GM18873 (cell line): ENCODE measurements around the gene CELF3.
"Not testable (repeated sequence)": the region's sequence is repeated elsewhere in the genome, so short reads cannot be mapped to it uniquely, and the experiment has no call there.

Experiments used
- ATAC-seq: cut with Tn5 transposase; IDR thresholded peaks from one replicate; pipeline ENCODE4 v1.9.1; 2021; ENCODE audit warnings: mild to moderate bottlenecking, moderate library complexity, moderate number of reproducible peaks; ENCODE audit not compliant: unreplicated experiment, low FRiP score

Gene CELF3

GRCh38 chr1:151704246-151704645, 12.4 kb downstream of the CELF3 start:
- ATAC-seq: no peak

- ATAC-seq: no peak
Observed at GRCh38 chr1:151703813-151704212, 12.8 kb downstream of the CELF3 start.

GRCh38 chr1:151702936-151703335, 13.7 kb downstream of the CELF3 start:
- no peak for ATAC-seq

GRCh38 chr1:151701515-151701914, 15.1 kb downstream of the CELF3 start:
- no peak for ATAC-seq

DNA sequence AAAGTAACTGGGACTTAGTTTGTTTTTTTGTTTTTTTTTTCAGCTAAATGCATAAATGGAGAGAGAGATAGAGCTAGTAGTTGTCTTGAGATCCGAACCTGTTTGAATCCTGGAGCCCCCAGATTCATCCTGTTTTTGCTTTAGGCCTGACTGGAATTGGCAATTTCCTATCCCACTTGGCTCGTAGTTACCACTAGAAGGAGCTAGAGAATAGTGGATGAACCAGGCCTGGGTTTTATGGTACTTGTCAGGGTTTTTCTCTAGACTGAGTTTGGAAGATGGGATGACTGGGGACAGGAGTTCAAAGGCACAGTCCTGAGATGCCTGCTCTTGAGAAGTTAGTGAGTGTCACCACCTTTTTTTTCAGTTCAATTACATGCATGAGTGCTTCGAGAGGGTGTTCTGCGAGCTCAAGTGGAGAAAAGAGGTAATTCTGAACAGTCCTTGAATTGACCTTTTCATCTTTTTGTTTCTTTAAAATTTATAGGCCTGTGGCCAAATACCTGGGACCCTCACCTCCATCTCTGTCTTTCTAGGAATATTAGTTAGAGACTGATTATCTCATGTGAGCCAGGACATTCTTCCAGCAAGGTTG, 23.4 kb downstream of the CELF3 start:
- ATAC-seq: no peak

- ATAC-seq: no peak
Observed at GRCh38 chr1:151692226-151692625, 24.4 kb downstream of the CELF3 start.

- no peak for ATAC-seq
Observed at GRCh38 chr1:151689494-151689893, 27.1 kb downstream of the CELF3 start.

GRCh38 chr1:151686561-151686960, 30.0 kb downstream of the CELF3 start:
- ATAC-seq: no peak

- ATAC-seq: no peak
Observed at GRCh38 chr1:151684128-151684527, 32.5 kb downstream of the CELF3 start.

- ATAC-seq: not testable (repeated sequence)
Observed at GRCh38 chr1:151682901-151683300, 33.7 kb downstream of the CELF3 start.

GRCh38 chr1:151681923-151682322, 34.7 kb downstream of the CELF3 start:
- no peak for ATAC-seq

- no peak for ATAC-seq
Observed at GRCh38 chr1:151680826-151681225, 35.8 kb downstream of the CELF3 start.

DNA sequence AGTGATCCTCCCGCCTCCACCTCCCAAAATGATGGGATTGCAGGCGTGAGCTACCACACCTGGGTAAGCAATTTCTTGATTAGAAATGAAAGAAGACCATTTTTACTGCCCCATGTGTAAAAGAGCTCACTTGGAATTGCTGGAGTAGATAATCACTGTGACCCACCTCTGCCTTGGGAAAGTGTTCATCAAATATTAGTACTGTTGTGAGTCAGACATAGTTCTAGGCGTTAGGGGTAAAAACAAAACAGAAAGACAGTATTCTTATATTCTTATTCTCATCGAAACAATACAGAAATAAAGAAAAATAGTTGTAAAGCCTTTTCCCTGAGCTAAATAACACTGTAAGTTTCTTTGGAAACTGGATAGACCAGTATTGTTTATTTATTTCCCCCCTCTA, 36.2 kb downstream of the CELF3 start:
- no peak for ATAC-seq

DNA sequence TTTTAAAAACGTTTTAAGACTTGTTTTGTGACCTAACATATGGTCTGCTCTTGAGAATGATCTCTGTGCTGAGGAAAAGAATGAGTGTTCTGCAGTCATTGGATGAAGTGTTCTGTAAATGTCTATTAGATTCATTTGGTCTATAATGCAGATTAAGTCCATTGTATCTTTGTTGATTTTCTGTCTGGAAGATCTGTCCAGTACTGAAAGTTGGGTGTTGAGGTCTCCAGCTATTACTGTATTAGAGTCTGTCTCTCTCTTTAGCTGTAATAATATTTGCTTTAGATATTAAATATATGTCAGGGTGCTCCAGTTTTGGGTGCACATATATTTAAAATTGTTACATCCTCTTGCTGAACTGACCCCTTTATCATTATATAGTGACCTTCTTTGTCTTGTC, 43.2 kb downstream of the CELF3 start:
- no peak for ATAC-seq

- ATAC-seq: not testable (repeated sequence)
Observed at GRCh38 chr1:151670036-151670675, 46.4 kb downstream of the CELF3 start.

DNA sequence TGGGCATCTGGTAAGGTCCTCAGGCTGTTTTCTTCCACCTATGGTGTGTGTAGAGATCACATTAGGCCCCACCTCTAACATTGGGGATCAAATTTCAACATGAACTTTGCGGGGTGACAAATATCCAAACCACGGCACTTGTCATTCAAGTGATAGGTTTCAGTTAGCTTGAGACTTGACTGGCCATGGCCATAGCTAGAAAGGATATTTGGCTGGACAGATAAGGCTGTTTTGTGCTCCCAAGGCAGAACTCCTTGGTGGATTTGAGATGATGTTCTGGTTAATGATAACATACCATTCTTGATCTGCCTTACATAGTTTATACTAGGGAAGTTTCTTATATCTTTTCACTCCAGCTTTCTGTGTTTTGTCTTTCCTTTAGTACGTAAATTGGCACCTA, 48.5 kb downstream of the CELF3 start:
- ATAC-seq: no peak

- no peak for ATAC-seq
Observed at GRCh38 chr1:151661751-151662150, 54.9 kb downstream of the CELF3 start.

DNA sequence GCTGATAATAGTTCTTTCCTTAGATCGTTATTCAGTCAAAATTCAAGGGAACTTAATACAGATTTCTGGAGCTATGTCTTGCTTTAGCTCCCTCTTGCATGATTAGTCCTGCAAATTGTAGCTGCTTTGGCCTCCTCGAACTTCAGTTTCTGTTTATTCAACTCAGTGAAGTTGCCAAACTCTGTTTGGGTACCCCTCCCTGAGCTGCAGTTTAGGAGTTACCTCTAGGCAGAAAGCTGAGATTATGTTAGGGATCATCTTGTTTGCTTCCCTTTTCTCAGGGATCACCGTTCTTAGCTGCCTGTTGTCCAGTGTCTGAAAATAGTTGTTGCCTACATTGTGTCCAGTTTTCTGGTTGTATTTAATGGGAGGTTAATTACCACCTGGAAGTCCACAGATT, 61.2 kb downstream of the CELF3 start:
- no peak for ATAC-seq

DNA sequence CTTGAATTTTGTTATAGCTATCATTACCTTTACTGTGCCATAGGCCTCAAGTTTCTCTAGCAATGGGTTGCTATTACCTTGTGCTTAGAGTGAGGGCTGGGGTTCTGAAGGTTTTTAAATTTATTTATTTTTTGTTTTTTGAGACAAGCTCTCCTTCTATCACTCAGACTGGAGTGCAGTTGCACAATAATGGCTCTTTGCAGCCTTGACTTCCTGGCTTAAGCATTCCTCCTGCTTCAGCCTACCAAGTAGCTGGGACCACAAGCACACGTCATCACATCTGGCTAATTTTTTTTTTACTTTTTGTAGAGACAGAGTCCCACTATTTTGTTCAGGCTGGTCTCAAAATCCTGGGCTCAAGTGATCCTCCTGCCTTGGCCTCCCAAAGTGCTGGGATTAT, 63.2 kb downstream of the CELF3 start:
- no peak for ATAC-seq
